GM03348 (cell line): ENCODE data around the gene RAD52.

Source experiments
- DNase-seq: peaks from one replicate; pipeline ENCODE4 v3.0.0; 2012; ENCODE audit warnings: low spot score

Gene RAD52

GRCh38 chr12:913919-914698 lies 35.4 kb downstream of the RAD52 start:
- peak; percentile 40 for DNase-seq

DNA sequence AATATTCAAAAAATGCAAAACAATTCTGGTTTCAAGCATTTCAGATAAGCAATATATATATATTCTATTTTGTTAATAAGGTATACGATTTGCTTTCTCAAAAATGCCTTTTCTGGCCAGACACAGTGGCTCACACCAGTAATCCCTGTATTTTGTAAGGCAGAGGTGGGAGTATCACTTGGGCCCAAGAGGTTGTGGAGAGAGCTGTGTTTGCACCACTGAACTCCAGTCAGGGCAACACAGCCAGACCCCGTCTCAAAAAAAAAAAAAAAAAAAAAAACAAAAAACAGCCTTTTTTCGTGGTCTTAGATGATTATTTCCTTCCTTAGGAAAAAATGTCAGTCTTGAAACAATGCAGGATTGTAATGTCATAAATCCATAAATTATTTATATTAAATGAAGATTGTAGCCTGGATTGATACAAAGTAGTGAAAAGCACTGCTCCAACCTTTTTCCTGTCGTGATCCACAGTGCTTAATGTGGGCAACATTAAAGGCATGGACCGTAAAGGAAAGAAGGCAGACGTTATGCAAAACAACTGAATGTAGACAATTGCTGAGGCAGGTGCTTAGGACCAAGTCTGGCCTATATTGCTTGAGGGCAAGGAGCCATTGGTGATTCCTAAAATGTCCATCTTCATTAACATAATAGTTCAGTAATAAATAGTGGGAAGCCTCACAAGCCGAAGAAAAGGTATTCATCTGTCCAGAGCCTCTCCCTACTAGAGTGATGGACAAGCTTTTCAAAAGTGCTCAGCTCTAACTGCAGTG lies 36.8 kb downstream of the RAD52 start:
- no peak for DNase-seq

DNA sequence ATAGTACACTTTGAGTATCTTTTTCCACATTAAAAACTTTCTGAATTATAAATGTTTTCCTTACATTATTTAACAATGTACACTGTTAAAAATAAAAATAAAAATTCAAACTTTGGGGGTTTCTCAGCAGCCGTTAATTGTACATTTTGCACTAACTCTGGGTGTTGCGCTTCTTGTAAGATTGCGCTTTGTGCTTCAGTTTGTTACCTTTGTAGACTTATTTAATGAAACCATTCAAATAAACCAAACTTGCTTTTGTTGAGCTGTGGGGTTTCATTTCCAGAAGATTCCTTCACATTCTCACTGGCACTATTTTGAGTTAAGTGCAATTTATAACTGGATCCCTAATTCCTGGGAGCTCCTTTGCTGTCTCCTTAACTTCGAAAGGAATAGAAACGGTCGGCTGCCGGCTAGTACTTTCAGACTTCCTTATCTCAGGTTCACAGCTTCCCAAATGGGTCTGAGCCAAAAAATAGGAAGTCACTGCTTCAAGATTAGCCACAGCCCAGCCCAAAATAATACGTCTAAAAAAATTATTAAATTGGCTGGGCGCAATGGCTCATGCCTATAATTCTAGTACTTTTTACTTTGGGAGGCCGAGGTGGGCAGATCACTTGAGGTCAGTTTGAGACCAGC lies 38.2 kb downstream of the RAD52 start:
- DNase-seq, result no peak

GRCh38 chr12:910416-910815 lies 39.1 kb downstream of the RAD52 start:
- no peak for DNase-seq

DNA sequence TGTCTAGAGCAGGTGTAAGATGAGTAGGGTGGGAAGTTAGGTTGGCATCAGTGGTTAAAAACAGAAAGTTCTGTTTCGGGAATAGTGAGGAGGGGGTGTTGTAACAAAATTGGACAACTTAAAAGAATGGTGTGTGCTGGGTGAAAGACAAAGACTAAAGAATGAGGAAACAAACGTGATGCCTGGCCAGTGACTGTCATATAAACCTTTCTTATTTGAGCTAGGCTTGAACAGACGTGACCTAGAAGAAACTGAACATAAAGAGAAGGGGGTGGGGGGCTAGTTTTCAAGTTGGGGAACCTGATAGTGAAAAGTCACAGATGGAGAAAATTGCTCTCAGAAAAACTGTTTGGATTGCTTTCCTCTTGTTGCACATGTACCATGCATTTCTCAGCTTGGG lies 39.6 kb downstream of the RAD52 start:
- DNase-seq, result no peak

DNA sequence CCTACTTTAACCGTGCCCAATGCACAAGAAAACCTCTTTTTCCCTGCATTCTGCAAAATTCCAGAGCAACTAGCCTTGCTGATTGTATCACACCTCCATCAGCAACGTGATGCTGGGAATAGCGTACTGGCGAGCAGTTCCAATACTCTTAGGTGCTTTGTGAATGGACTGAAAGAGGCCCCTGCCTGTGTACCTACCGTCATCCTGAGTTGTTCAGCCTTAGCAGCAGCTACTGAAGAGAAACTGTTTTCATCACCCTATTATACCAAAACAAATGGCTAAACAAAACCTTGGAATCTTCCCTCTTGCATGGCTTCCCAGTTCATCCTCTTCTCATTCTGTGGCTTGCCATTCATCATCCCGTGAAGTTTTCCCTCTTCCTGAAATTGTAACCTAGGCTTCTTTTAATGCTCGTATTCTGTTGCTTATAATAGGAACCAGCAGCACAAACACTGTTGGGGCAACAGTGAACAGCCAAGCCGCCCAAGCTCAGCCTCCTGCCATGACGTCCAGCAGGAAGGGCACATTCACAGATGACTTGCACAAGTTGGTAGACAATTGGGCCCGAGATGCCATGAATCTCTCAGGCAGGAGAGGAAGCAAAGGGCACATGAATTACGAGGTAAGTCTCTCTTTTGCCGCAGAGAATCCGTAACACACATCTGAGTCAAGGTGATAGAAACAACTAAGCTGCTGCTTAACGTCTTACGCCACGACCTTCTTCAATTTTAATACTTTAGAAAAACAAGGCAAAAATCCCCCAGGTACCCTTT lies 41.9 kb downstream of the RAD52 start:
- DNase-seq, result no peak

DNA sequence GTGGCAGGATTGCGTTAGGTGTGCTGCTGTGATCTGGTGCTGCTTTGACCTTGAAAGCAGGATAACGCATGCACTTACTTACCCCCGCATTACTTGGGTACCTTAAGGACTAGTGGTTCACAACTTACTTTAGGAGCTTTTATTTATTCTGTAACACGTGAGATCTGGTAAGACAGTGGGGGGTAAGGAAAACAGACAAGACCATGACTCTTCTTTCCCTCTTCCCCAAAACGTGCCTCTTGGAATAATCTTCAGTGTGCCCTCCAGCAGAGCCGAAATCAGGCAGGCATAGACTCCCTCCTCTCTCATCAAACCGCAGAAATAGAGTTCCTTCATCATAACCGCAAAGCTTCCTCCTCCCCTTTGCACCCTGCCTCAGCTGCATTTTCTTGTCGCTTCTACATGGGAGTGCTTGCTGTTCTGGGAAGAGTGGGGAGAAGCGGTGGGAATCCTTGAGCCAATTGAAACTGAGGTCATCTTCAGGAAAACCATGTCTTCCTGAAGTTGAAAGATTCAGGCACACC lies 43.4 kb downstream of the RAD52 start:
- no peak for DNase-seq

GRCh38 chr12:905261-906031 lies 44.0 kb downstream of the RAD52 start:
- DNase-seq, result no peak

DNA sequence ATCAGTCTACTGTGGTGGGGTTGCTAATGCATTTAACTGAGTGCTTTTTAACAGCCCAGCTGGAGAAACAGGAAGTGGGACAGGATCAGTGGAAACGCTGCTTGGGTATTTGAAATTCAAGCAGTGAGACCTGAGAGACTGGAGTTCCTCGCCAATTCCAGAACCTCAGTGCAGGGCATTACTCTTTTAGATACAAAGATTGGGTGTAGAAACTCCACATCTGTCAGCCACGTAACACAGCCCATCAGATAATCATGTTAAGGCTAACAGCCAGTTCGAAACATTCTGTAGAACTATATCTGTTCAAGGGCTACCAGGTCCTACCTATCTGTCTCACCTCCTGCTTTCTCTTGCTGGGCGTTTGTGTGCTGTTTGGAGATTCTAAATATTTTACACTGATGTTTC lies 45.5 kb downstream of the RAD52 start:
- DNase-seq, result no peak

DNA sequence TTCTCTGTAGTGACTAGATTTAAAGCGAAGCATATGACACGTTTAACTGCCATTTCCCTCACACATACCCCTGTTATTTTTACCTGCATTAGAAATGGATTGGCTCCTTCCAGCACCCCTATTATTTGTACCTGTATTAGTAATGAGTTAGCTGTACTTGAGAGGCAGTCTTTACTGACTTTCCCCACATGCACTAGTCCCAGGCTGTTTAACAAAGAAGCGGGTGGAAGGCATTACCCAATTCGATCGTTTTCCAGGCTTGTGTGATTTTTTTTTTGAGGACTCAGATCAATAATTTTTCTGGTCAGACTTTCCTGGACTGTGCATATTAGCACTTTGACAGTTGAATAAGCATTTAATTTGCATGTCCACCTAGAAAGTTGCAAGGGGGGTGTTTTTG lies 46.4 kb downstream of the RAD52 start:
- no peak for DNase-seq

DNA sequence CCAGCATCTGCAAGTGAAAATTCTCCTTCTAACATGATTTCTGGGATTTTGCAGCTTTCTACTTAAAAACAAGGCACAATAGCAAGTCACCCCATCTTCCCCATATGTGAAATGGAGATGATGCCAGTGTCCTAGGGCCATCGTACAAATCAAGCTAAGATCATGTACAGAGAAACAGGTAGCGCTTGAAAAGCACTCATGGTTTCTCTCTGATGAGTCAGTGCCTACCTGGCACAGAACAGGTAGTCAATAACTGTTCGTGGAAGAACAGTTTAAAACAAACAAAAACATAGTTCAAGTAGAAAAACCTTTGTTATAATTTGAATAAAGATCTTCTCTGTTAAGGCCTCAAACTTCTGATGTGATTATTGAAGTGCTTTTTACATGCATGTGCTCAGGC lies 46.9 kb downstream of the RAD52 start:
- DNase-seq, result no peak

DNA sequence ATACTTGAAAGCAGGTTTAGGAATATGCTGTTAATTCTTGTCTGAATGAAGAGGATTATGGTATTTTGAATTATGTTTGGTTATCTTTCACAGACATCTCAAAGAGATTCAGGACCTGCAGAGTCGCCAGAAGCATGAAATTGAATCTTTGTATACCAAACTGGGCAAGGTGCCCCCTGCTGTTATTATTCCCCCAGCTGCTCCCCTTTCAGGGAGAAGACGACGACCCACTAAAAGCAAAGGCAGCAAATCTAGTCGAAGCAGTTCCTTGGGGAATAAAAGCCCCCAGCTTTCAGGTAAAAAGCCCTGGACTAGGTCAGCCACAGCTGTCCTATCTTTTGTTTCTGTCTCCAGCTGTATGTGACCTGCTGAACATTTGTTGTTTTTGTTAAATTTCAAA lies 52.1 kb downstream of the RAD52 start:
- DNase-seq, result no peak

- DNase-seq, result no peak
Measured at GRCh38 chr12:896031-896430, 53.5 kb downstream of the RAD52 start.

GRCh38 chr12:894226-894625 lies 55.3 kb downstream of the RAD52 start:
- no peak for DNase-seq

DNA sequence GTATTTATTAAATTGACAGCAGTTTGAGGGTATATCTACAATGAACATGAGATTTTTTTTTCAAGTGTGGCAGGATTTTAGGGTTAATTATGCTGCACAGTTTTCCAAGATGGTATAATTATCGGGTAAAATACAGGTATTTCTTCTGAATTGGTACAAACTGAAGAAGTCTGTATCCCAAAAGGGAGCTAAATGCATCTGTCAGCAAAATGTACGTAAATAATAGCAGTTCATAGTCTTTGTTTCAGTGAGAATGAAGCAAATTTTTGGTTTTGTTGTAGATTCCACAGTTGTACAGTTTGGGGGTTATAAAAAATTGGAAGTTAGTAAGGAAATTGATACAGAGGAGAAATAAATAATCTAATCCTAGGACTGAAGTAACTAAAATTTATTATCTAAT lies 63.3 kb downstream of the RAD52 start:
- no peak for DNase-seq

DNA sequence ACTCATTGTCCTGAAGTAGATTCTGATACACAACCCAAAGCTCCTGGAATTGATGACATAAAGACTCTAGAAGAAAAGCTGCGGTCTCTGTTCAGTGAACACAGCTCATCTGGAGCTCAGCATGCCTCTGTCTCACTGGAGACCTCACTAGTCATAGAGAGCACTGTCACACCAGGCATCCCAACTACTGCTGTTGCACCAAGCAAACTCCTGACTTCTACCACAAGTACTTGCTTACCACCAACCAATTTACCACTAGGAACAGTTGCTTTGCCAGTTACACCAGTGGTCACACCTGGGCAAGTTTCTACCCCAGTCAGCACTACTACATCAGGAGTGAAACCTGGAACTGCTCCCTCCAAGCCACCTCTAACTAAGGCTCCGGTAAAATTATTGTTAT lies 63.8 kb downstream of the RAD52 start:
- no peak for DNase-seq

GRCh38 chr12:884746-885414 lies 64.6 kb downstream of the RAD52 start:
- no peak for DNase-seq

- no peak for DNase-seq
Measured at GRCh38 chr12:880656-881055, 68.8 kb downstream of the RAD52 start.

DNA sequence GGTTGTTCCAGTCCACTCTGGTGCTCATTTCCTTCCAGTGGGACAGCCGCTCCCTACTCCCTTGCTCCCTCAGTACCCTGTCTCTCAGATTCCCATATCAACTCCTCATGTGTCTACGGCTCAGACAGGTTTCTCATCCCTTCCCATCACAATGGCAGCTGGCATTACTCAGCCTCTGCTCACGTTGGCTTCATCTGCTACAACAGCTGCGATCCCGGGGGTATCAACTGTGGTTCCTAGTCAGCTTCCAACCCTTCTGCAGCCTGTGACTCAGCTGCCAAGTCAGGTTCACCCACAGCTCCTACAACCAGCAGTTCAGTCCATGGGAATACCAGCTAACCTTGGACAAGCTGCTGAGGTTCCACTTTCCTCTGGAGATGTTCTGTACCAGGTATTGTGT lies 69.9 kb downstream of the RAD52 start:
- peak; percentile 7 for DNase-seq

- DNase-seq, result no peak
Measured at GRCh38 chr12:873954-874353, 75.5 kb downstream of the RAD52 start.

GRCh38 chr12:870378-870777 lies 79.1 kb downstream of the RAD52 start:
- DNase-seq, result no peak
